COLO829 (cell line): ENCODE data around the gene P3H2.
"Not testable (repeated sequence)": the region's sequence is repeated elsewhere in the genome, so short reads cannot be mapped to it uniquely, and the experiment has no call there.

Source experiments
- DNase-seq: peaks from one replicate; pipeline ENCODE4 v3.0.0; 2012; ENCODE audit warnings: low spot score

P3H2 gene

GRCh38 chr3:190083635-190084034 lies 37.1 kb downstream of the P3H2 start:
- no peak for DNase-seq

- DNase-seq, result peak; percentile 40
These were observed 39.3 kb downstream of the P3H2 start for GRCh38 chr3:190081389-190081788.

DNA sequence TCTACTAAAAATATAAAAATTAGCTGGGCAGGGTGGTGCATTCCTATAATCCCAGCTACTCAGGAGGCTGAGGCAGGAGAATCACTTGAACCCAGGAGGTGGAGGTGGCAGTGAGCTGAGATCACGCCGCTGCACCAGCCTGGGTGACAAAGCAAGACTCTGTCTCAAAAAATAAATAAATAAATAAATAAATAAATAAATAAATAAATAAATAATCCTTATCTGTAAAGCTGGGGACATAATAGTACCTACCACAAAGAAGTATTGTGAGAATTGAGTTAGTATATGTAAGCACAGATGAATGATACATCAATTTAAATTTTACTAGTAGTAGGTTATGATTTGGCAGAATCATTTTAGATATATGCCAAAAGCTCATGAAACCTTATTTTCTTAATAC lies 41.5 kb downstream of the P3H2 start:
- not testable (repeated sequence) for DNase-seq

GRCh38 chr3:190077395-190078045 lies 43.2 kb downstream of the P3H2 start:
- no peak for DNase-seq

DNA sequence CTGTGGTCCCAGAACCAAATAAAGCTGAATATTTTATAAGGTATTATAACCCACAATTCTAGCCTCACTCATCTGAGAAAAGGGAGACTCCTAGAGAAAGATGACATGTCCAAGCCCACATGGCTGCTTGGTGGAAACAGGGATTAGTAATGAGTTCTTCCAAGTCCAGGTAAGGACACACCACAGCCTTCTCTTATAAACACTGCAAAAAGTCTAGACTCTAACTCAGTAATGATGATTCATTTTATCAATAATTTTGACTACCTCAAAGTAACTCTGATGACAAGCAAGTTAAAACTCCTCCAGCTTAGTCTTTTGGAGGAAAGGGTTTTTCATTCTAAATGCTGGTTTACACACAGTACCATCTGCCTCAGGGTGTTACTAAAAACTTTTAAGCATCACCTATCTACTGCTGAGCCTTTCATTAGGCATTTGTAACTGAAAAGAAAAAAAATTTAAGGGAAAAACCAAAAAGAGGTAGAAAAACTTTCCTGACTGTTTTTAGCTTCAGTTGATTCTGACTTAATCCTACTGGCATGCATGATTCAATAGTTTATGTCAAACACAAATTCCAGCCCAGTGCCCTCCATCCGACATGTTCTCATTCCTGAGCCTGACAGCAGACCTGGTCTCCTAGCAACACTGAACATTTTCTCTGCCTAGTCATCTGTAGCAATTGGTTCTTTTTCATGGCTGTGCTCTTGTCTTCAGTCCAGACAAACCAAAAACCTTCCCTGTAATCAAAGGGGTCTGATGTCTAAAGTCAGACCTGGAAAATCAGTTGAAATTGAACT lies 43.9 kb downstream of the P3H2 start:
- peak; percentile 53 for DNase-seq

DNA sequence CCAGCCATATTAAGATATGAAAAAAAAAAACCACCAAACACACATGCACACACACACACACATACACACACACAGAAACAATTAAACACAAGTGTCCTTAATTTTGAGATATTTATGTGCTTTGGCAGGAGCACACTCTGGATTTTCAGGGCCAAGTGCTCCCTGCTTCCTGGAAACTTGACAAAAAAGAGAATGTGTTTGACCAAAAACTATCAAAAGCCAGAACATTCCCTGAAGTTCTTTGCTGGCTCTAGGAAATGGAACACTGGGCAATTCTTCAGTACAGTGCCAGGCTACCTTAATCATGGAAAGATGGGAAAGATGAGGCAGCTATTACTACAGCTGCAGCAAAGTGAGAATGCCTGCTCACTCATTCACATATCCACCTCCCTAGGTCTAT lies 44.6 kb downstream of the P3H2 start:
- no peak for DNase-seq

GRCh38 chr3:190074817-190075216 lies 45.9 kb downstream of the P3H2 start:
- DNase-seq, result no peak

DNA sequence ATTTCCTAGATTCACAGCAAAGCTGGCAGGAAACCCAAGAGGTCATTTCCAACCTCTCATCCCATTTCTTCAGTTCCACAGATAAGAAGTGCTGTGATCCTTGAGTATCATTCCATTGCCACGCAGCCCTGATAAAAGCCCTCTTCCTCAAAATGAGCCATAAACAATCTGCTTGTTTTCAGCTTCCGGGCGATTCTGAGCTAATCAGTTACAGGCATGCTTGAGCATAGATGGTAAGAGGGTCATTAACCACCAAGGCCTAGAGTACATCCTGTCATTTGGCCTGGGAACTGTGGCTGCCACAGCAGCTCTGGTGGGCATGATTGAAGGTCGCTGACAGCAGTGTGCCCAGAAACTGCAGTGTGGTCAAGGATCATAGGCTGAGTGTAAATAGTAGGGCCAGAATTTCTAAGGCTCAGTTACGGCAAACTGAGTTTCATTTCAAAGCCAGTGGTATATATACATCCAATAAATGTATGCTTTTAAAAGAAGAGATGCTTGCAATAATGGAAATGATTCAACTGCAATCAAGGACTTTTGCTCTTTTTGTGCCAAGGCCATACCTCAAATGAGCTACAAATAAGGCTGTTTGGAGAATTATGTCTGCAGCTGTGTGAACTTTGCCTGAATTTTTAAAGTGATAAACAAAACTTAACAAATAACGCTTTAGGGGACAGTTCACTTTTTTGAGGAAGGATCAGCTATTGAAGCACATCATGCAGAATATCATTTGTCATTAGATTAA lies 47.3 kb downstream of the P3H2 start:
- DNase-seq, result no peak

DNA sequence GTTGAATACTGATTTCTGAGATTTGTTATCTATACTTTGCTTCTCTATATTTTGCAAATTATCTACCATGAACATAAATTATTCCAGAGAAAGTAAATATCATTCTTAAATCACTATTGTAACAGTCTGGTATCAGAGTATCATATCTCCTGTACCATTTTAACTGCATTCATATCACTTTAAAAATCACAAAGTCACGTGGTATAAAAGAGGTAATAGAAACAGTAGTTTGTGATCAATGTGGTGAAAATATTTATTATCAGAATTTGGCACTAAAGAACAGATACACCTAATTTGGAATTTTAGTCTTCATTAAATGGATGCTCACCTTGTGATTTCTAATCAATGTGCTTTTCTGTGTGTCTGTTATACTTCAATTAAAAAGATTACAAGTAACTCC lies 47.8 kb downstream of the P3H2 start:
- no peak for DNase-seq

DNA sequence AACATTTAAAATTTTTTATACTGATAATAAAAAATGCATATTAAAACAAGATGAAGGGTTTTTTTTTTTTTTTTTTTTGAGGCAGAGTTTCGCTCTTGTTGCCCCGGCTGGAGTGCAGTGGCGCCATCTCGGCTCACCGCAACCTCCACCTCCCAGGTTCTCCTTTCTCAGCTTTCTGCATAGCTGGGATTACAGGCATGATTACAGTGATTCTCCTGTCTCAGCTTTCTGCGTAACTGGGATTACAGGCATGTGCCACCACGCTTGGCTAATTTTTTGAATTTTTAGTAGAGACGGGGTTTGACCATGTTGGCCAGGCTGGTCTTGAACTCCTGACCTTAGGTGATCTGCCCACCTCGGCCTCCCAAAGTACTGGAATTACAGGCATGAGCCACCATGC lies 48.8 kb downstream of the P3H2 start:
- not testable (repeated sequence) for DNase-seq

DNA sequence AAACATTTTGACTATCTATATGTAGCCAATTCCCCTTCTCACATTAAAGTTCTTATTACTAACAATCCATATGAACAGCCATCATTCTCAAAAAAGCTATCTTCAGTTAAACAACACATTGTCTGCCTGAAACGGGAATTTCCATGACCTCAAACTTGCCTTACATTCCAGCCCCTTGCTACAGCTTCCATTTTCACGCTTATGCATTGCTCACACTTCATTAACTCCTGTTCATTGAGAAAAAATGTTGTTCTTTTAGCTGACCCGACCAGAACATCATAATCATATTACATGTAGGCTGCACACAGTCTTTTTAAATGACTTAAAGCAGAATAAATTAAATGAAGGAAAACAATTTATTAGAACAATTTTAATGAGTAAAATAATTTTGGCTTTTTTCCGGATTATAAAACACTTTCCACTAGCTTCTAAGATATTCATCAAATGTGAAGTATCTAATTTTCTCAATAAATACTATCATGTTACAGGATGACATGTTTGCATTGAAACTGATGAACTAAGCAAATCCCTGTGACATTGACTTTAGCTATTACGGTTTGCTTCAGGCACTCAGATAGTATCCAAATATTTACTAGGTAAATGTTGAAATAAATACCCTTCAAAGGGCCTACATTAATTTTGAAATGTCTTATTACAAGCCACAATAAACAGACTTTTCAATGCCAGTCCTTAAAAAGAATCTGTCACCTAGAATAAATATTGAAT lies 49.9 kb downstream of the P3H2 start:
- no peak for DNase-seq

DNA sequence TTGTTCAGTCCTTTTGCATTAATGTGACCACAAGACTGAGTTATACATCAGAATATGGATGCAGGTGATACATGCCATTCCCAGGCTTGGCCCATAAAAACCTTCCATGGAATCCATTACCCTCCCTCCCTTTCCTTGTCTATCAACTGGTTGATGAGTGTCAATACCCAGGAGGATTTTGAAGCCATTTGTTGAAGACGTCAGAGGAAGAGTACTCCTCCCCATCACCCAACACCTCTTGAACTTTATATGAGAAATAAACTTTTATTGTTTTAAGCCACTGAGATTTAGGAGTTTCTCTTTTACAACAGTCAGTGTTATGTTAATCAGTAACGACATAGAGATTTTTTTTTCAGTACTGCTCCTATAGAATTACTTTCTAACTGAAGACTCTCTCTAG lies 55.5 kb downstream of the P3H2 start:
- DNase-seq, result no peak

- DNase-seq, result no peak
These were observed 56.0 kb downstream of the P3H2 start for GRCh38 chr3:190064659-190065058.

DNA sequence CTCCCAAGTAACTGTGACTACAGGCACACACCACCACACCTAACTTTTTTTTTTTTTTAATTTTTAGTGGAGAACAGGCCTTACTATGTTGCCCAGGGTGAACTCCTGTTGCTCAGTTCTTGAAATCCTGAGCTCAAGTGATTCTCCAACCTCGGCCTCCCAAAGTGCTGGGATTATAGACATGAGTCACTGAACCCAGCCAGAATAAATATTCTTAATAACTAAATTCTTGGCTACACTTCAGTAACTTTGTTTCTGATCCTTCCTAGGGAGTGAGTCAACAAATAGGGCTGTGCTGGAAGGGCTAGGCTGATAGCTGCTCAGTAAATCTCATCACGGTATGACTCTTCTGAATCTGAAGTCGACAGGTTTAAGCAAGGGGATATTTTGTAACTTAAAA lies 56.6 kb downstream of the P3H2 start:
- no peak for DNase-seq

DNA sequence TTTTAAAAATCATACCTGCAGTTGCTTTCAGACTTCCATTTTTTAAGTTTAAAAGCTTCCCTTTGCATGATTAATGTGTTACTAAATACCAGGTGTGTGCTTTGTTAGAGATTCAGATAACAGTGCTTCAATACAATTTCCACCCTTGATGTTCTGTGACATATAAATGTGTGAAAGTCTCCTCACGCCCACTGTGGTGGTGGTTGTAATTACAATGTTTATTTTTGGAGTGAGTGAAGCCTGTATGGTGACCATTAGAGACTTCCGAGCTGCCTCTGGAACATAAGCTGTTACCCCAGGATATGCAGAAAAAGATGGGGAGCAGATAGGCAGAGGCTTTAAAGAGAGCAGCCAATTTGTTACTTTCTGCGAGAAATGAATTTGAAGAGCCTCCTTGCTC lies 57.2 kb downstream of the P3H2 start:
- DNase-seq, result no peak

GRCh38 chr3:190060192-190060775 lies 60.4 kb downstream of the P3H2 start:
- DNase-seq, result no peak

- peak; percentile 56 for DNase-seq
These were observed 61.5 kb downstream of the P3H2 start for GRCh38 chr3:190059242-190059590.

- peak; percentile 41 for DNase-seq
These were observed 62.0 kb downstream of the P3H2 start for GRCh38 chr3:190058521-190059241.

DNA sequence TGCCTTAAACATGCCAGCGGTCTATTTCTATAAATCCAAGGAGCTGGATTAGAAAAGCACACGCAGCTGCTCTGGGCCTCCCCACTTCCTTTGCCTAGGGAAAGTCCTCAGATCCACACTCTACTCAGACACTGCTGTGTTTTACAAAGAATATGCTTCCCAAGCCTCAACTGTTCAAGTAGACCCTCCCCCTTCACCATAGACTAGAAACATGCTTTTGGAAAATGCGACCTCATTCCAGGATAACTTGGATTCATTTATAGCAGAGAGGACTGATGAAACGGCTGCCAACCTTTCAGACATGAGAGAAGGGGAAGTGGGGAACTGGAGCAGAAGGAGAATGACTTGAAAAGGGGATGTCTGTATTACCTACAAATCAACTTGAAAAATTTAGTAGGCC lies 64.0 kb downstream of the P3H2 start:
- DNase-seq, result no peak

- DNase-seq, result no peak
These were observed 64.9 kb downstream of the P3H2 start for GRCh38 chr3:190055773-190056172.

DNA sequence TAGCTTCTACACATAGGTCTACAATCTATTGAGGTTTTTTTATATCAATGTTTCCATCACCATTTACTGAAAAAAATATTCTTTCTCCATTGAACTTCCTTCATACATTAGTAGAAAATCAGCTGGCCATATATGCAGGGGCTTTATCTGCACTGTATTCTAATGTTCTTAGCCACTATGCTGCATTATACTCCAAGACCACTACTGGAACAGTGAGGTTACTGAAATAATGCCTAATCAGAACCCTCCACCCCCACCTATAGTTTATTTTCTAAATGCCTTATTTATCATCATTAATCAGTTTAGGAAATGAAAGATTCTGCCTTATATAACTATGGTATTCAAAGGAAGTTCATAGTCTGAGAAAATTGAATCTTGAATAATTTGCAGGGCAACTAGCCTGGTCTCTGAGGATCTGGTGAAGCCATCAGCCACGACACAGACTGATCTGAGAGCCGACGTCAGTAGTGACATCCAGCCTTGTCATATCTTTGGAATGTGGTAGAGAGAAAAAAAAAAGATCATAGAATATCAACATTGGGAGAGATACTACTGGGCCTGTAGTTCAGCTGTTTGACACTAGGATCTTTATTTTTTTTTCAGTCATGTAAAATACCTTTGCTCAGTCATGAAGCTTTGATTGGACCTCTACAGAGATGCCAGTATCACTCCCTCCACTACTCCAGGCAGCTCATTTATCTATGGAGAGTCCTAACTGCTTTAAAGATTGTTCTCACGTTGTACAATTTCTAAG lies 66.6 kb downstream of the P3H2 start:
- DNase-seq, result peak; percentile 42
